WTC11 (cell line): Measurements from ENCODE around the gene RREB1.

Source experiments
- IRF2 ChIP-seq: sonication (generic); formaldehyde crosslinking; IDR thresholded peaks from 2 replicates; pipeline ENCODE4 v1.8.0; 2022; ENCODE audit warnings: low read depth, missing genetic modification reagents, borderline replicate concordance
- MAX ChIP-seq: sonication (generic); formaldehyde crosslinking; IDR thresholded peaks from 2 replicates; pipeline ENCODE4 v1.8.0; 2022; ENCODE audit warnings: mild to moderate bottlenecking, missing genetic modification reagents
- ZNF232 ChIP-seq: sonication (generic); formaldehyde crosslinking; IDR thresholded peaks from 2 replicates; pipeline ENCODE4 v1.8.0; 2022; ENCODE audit warnings: mild to moderate bottlenecking, missing genetic modification reagents
- ZNF263 ChIP-seq: sonication (generic); formaldehyde crosslinking; IDR thresholded peaks from 2 replicates; pipeline ENCODE4 v1.8.1; 2022; ENCODE audit warnings: low read depth, mild to moderate bottlenecking, moderate library complexity, missing genetic modification reagents

GRCh38 chr6:7197747-7198146 is 90.0 kb downstream of the RREB1 start:
- TF ChIP-seq ZNF232 (no peak), MAX (no peak), IRF2 (no peak), ZNF263 (no peak)
